HG03342 (cell line): Measurements from ENCODE around the gene DNAH17.
"Not testable (repeated sequence)": the region's sequence is repeated elsewhere in the genome, so short reads cannot be mapped to it uniquely, and the experiment has no call there.

ENCODE experiments used
- ATAC-seq: cut with Tn5 transposase; IDR thresholded peaks from one replicate; pipeline ENCODE4 v1.9.1; 2021; ENCODE audit warnings: mild to moderate bottlenecking, moderate library complexity; ENCODE audit not compliant: unreplicated experiment

DNAH17 gene

GRCh38 chr17:78484271-78485246, 92.6 kb downstream of the DNAH17 start:
- no peak for ATAC-seq

- ATAC-seq: no peak
Measured at GRCh38 chr17:78479369-78479768, 97.8 kb downstream of the DNAH17 start.

- no peak for ATAC-seq
Measured at GRCh38 chr17:78478757-78479297, 98.4 kb downstream of the DNAH17 start.

GRCh38 chr17:78477913-78478756, 99.1 kb downstream of the DNAH17 start:
- ATAC-seq: no peak

GRCh38 chr17:78476973-78477372, 100.2 kb downstream of the DNAH17 start:
- no peak for ATAC-seq

- ATAC-seq: no peak
Measured at GRCh38 chr17:78476149-78476548, 101.0 kb downstream of the DNAH17 start.

GRCh38 chr17:78475211-78475610, 102.0 kb downstream of the DNAH17 start:
- no peak for ATAC-seq

GRCh38 chr17:78474614-78475146, 102.5 kb downstream of the DNAH17 start:
- ATAC-seq: peak; percentile 56

- ATAC-seq: no peak
Measured at GRCh38 chr17:78473951-78474613, 103.1 kb downstream of the DNAH17 start.

- ATAC-seq: no peak
Measured at GRCh38 chr17:78472035-78472905, 104.9 kb downstream of the DNAH17 start.

GRCh38 chr17:78471635-78472034, 105.6 kb downstream of the DNAH17 start:
- ATAC-seq: no peak

- ATAC-seq: no peak
Measured at GRCh38 chr17:78469443-78469842, 107.8 kb downstream of the DNAH17 start.

- no peak for ATAC-seq
Measured at GRCh38 chr17:78468366-78468765, 108.8 kb downstream of the DNAH17 start.

GRCh38 chr17:78466786-78467715, 110.1 kb downstream of the DNAH17 start:
- no peak for ATAC-seq

GRCh38 chr17:78466109-78466785, 110.9 kb downstream of the DNAH17 start:
- not testable (repeated sequence) for ATAC-seq

- no peak for ATAC-seq
Measured at GRCh38 chr17:78462148-78462547, 115.0 kb downstream of the DNAH17 start.

GRCh38 chr17:78461799-78462053, 115.5 kb downstream of the DNAH17 start:
- ATAC-seq: no peak
